Neutrophil (primary cell): Measurements from ENCODE around the gene ITGAL.

Experiments
- H3K27ac ChIP-seq: fragments of 200-600 bp; sonication (generic); 2 replicates; pipeline ENCODE4 v1.5.1; 2016; ENCODE audit warnings: mild to moderate bottlenecking, moderate library complexity
- H3K27me3 ChIP-seq: fragments of 200-600 bp; sonication (generic); 2 replicates; pipeline ENCODE4 v1.6.0; 2016; ENCODE audit warnings: mild to moderate bottlenecking
- H3K36me3 ChIP-seq: fragments of 200-600 bp; sonication (generic); 2 replicates; pipeline ENCODE4 v1.5.1; 2017
- H3K4me1 ChIP-seq, 2 experiments: fragments of 200-600 bp in 1 of 2; sonication (generic) in 1 of 2; 1 replicate in 1 of 2; 2 replicates in 1 of 2; pipeline versions ENCODE4 v1.5.1 to v1.6.1; 2013 to 2016; ENCODE audit warnings: low read depth in 1 of 2, low read length in 1 of 2, mild to moderate bottlenecking in 1 of 2, moderate library complexity in 1 of 2; ENCODE audit not compliant: control insufficient read depth in 1 of 2, insufficient read depth in 1 of 2
- H3K4me3 ChIP-seq, 2 experiments: fragments of 200-600 bp in 1 of 2; sonication (generic) in 1 of 2; 1 replicate in 1 of 2; 2 replicates in 1 of 2; pipeline ENCODE4 v1.5.1; 2013 to 2016; ENCODE audit warnings: low read depth in 1 of 2, low read length in 1 of 2, mild to moderate bottlenecking in 1 of 2, moderate library complexity in 1 of 2
- H3K9me3 ChIP-seq: fragments of 200-600 bp; sonication (generic); 2 replicates; pipeline ENCODE4 v1.5.1; 2016
- TF ChIP-seq, protein P1 (sequence below): fragments of 200-600 bp; sonication (generic); IDR thresholded peaks from 2 replicates; pipeline ENCODE4 v1.5.1; 2016; ENCODE audit warnings: antibody characterized with exemption

The ITGAL gene

DNA sequence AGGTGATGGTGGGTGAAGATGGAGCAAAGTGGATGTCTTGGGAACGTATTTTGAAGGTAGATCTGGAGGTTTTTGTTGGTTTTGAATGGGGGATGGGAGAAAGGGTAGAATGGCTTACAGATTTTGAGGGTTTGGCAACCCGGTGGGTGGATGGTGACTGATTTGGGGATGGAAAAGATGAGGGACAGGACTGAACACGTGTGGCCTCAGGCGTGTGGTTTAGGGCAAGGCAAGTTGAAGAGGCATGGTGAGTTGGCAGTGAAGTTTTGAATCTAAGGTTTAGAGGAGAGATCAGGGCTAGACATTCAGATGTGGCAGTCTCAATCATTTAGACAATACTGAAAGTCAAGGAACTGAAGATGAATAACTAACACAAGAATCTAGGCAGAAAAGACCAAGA, 37.7 kb upstream of the ITGAL start:
- no peaks in the 10 kb centered on the region for H3K9me3 ChIP-seq

DNA sequence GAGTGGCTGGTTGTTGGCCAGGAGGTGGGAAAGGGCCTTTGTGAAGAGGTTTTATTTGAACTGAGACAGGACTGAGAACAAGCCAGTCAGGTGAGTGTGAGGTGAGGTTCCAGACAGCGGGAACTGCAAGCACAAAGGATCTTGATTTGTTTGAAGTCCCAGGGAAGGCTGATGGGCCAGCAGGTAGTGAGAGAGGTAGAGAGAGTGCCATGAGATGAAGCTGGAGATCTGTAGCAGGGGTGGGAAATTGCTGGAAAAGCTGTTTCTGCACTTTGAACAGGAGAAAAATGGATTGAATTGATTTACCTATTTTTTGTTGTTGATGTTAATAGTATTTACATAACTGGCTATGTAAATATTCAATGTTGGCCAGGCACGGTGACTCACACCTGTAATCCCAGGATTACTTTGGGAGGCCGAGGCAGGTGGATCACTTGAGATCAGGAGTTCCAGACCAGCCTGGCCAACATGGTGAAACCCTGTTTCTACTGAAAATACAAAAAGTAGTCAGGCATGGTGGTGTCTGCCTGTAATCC, 35.0 kb upstream of the ITGAL start:
- Histone ChIP-seq H3K27ac (no peak overlapping the region), H3K36me3 (no peaks in the 10 kb centered on the region), H3K27me3 (no peaks in the 10 kb centered on the region), H3K9me3 (no peaks in the 10 kb centered on the region), H3K4me3 (no peak overlapping the region), H3K4me1 (no peaks in the 10 kb centered on the region)
- TF ChIP-seq, protein P1, sequence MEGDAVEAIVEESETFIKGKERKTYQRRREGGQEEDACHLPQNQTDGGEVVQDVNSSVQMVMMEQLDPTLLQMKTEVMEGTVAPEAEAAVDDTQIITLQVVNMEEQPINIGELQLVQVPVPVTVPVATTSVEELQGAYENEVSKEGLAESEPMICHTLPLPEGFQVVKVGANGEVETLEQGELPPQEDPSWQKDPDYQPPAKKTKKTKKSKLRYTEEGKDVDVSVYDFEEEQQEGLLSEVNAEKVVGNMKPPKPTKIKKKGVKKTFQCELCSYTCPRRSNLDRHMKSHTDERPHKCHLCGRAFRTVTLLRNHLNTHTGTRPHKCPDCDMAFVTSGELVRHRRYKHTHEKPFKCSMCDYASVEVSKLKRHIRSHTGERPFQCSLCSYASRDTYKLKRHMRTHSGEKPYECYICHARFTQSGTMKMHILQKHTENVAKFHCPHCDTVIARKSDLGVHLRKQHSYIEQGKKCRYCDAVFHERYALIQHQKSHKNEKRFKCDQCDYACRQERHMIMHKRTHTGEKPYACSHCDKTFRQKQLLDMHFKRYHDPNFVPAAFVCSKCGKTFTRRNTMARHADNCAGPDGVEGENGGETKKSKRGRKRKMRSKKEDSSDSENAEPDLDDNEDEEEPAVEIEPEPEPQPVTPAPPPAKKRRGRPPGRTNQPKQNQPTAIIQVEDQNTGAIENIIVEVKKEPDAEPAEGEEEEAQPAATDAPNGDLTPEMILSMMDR: no peak

More for the DNA sequence above, 37.7 kb upstream of the ITGAL start:
- Histone ChIP-seq H3K27me3 (no peaks in the 10 kb centered on the region), H3K27ac (no peak overlapping the region), H3K4me1 (peaks cover 9% of the 10 kb centered on the region in 2 experiments), H3K36me3 (no peaks in the 10 kb centered on the region), H3K4me3 (no peak overlapping the region)
- TF ChIP-seq, protein P1: no peak

DNA sequence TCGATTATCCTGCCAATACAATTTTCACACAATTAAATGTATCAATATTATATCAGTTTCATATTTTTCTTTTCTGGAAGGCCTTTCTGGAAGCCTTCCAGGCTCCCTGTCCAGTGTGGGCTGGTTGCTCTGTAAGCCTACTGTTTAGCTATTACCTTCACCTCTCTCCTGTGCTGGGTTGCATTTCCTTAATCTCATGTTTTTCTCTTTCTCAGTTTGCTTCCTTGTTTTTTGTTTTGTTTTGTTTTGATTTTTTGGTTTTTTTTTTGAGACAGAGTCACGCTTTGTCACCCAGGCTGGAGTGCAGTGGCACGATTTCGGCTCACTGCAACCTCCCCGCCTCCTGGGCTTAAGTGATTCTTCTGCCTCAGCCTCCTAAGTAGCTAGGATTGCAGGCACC, 33.7 kb upstream of the ITGAL start:
- Histone ChIP-seq H3K27ac (no peak overlapping the region), H3K27me3 (no peaks in the 10 kb centered on the region), H3K4me1 (peaks cover 4 to 6% of the 10 kb centered on the region in 2 experiments), H3K4me3 (no peak overlapping the region), H3K9me3 (no peaks in the 10 kb centered on the region), H3K36me3 (no peaks in the 10 kb centered on the region)
- TF ChIP-seq, protein P1: no peak

DNA sequence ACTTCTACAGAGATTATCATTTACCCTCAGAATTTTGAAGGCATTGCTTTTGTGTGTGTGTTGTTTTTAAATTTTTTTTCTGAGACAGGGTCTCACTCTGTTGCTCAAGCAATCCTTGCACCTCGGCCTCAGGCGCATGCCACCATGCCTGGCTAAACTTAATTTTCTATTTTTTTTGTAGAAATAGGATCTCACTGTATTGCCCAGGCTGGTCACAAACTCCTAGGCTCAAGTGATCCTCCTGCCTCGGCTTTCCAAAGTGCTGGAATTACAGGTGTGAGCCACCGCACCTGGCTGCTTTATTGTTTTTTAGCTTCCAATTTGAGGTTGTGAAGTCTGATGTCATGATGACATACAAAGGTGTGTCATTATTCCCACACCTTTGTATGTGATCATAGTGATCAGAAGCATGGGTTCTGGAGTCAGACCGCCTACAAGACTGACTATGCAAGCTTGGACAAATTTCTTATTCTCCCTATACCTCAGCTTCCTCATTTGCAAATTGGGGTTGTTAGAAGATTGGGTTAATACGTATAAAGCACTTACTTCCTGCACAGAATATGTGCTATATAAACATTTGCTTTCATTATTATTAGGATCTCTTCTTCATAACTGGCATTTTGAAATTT, 32.7 kb upstream of the ITGAL start:
- TF ChIP-seq, protein P1: no peak
- Histone ChIP-seq H3K27me3 (no peaks in the 10 kb centered on the region), H3K36me3 (no peaks in the 10 kb centered on the region), H3K4me3 (no peak overlapping the region), H3K27ac (no peak overlapping the region), H3K9me3 (no peaks in the 10 kb centered on the region), H3K4me1 (peaks cover 14 to 16% of the 10 kb centered on the region in 2 experiments)

DNA sequence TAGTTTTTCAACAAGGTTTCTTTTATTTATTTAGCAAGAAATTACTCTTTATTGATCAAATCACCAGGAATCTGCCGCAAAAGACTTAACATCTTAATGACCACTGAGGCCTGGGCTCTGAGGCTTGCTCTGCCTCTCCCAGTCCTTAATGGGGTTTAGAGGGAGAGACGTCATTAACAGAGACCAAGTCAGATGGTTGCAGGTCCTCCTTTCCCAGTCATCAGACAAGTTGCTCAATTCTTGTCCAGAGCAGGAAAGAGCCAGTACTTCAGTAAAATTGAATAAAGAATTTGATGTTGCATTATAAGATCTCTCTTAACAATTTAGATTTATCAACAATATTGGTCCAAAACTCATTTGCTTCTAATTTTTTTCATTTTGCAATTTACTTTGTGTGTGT, 28.9 kb upstream of the ITGAL start:
- H3K4me3 ChIP-seq: no peak overlapping the region
- H3K36me3 ChIP-seq: no peaks in the 10 kb centered on the region
- peaks cover 24 to 30% of the 10 kb centered on the region in 2 experiments for H3K4me1 ChIP-seq
- H3K9me3 ChIP-seq: no peaks in the 10 kb centered on the region
- H3K27me3 ChIP-seq: no peaks in the 10 kb centered on the region
- H3K27ac ChIP-seq: peak overlapping the region; percentile 26
- TF ChIP-seq, protein P1: no peak
